Heart left ventricle (tissue), 13 donors: ENCODE results near the gene DCLK1.

Source experiments
- POLR2A ChIP-seq, 2 donors: fragments of 450-650 bp; IDR thresholded peaks; one replicate each; pipeline ENCODE4 v1.6.1; 2017; ENCODE audit warnings: antibody characterized with exemption in 2 of 2, mild to moderate bottlenecking in 2 of 2, moderate library complexity in 2 of 2
- TF ChIP-seq, protein P1 (sequence below), 12 donors: fragments of 200-600 bp; sonication (generic) in 4 of 12; IDR thresholded peaks; one replicate each; pipeline versions ENCODE4 v1.5.0 to v1.8.0; 2018 to 2022; ENCODE audit warnings: antibody characterized with exemption in 12 of 12, mild to moderate bottlenecking in 5 of 12
- donor health status: ischemic (EF 13 %, LVEDD 7.1; RV severe dilation, severe dysfunction).
- donor health status: DM: no; HTN: yes; CAD: no.
- donor health status: DM: no; HTN: no; CAD: no.
- donor health status: ischemic (EF 25% LVEDD 6.9; RV normal size, moderate dysfunction).
- donor health status: ischemic (EF 25% LVEDD 5.7; RV mildly dilated, moderate dysfunction).
- donor health status: ischemic (EF 35%, LVEDD 5.7; RV mildly dilated, moderate dysfunction).
- donor health status: nonischemic (EF 11% LVEDD 7.7; RV severe dilation, severe dysfunction).
- donor health status: DM: yes; HTN: yes; CAD: no.
- donor health status: PGD.
- donor health status: ischemic (EF 29% LVEDD 5.4; RV normal size, mild dysfunction).
- donor health status: nonischemic (EF 23%, LVEDD 6.1; RV moderate dilation, normal function).

- TF ChIP-seq, protein P1, sequence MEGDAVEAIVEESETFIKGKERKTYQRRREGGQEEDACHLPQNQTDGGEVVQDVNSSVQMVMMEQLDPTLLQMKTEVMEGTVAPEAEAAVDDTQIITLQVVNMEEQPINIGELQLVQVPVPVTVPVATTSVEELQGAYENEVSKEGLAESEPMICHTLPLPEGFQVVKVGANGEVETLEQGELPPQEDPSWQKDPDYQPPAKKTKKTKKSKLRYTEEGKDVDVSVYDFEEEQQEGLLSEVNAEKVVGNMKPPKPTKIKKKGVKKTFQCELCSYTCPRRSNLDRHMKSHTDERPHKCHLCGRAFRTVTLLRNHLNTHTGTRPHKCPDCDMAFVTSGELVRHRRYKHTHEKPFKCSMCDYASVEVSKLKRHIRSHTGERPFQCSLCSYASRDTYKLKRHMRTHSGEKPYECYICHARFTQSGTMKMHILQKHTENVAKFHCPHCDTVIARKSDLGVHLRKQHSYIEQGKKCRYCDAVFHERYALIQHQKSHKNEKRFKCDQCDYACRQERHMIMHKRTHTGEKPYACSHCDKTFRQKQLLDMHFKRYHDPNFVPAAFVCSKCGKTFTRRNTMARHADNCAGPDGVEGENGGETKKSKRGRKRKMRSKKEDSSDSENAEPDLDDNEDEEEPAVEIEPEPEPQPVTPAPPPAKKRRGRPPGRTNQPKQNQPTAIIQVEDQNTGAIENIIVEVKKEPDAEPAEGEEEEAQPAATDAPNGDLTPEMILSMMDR (IDR thresholded peaks at IDR 0.05), result no peak
- no peak for TF ChIP-seq POLR2A (IDR thresholded peaks at IDR 0.05)
Observed at GRCh38 chr13:35940734-35941133, 190.4 kb downstream of the DCLK1 start.
